Dermis microvascular lymphatic vessel endothelial cell (primary cell): ENCODE measurements around the gene APOC4. TPM values are rescaled to one million over a fixed set of nuclear protein-coding genes. Genes with fewer than 3 reads are reported as not detected.

Experiments
- DNase-seq, 2 donors: peaks; one replicate each; pipeline versions ENCODE4 v3.0.0 to v3.0.0-alpha.2; 2010; ENCODE audit warnings: low read depth in 2 of 2
- total RNA-seq: library from RNA; depleted of rRNA; stranded (reverse); fragments of >200 nt; gene quantifications from 2 replicates; pipeline ENCODE4 v1.2.1, GENCODE V29; 2014

APOC4 gene
- total RNA-seq, 1 donor from 2014 or later, result not detected

DNA sequence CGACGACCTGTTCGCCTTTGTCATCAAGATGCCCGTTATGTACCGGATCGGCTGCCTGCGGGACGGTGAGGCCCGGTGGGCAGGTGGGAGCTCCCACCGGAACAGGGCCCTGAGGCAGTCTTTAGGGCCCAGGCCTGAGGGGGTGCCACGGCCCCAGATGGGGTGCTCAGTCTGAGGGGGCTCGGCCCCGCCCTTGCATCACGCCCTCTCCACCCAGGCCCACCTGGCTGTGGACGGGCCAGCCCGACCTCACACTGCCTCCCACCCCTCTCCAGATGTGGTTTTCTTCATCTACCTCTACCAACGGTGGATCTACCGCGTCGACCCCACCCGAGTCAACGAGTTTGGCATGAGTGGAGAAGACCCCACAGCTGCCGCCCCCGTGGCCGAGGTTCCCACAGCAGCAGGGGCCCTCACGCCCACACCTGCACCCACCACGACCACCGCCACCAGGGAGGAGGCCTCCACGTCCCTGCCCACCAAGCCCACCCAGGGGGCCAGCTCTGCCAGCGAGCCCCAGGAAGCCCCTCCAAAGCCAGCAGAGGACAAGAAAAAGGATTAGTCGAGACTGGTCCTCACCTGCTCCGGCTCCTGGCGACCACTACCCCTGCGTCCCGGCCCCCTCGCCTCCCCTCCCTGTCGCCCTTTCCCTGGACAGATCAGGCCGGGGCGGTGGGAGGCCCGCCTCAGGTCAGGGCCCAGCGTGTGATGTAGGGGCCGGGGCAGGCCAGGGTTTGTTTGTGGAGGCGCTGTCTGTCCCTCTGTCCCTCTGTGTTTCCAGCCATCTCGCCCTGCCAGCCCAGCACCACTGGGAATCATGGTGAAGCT lies 50.5 kb downstream of the APOC4 start:
- no peak for DNase-seq

DNA sequence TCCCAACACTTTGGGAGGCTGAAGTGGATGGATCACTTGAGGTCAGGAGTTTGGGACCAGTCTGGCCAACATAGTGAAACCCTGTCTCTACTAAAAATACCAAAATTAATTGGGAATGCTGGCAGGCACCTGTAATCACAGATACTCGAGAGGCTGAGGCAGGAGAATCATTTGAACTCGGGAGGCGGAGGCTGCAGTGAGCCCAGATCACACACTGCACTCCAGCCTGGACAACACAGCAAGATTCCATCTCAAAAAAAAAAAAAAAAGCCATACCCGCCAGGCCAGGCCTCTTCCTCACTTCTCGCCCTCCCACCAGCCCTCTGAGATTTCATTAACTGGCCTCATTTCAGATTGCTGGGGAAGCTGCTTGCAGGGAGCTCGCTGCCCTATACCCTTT lies 51.5 kb downstream of the APOC4 start:
- no peak for DNase-seq

GRCh38 chr19:44993926-44994537 lies 52.0 kb downstream of the APOC4 start:
- DNase-seq, result no peak

Other genes with a start within 250 kb of the APOC4 start
- not detected in 2 replicates for gene CEACAM16, start 243.1 kb upstream of the APOC4 start, total RNA-seq
- 1.4 and 3.8 TPM in 2 replicates for gene BCL3, start 193.5 kb upstream of the APOC4 start, total RNA-seq
- 0.13 TPM in 1 of 2 replicates, not detected in the other for gene CBLC, start 164.3 kb upstream of the APOC4 start, total RNA-seq
- gene BCAM, start 133.1 kb upstream of the APOC4 start, total RNA-seq, result 14.9 and 40.6 TPM in 2 replicates
- gene NECTIN2, start 95.9 kb upstream of the APOC4 start, total RNA-seq, result 75.6 and 127 TPM in 2 replicates
- 41.0 and 48.9 TPM in 2 replicates for gene TOMM40, start 51.0 kb upstream of the APOC4 start, total RNA-seq
- gene APOE, start 36.4 kb upstream of the APOC4 start, total RNA-seq, result 0.64 and 3.5 TPM in 2 replicates
- gene APOC1, start 27.6 kb upstream of the APOC4 start, total RNA-seq, result 0.63 and 1.8 TPM in 2 replicates
- gene APOC2, start 3.8 kb downstream of the APOC4 start, total RNA-seq, result not detected in 2 replicates
- gene CLPTM1, start 13.1 kb downstream of the APOC4 start, total RNA-seq, result 23.2 and 52.6 TPM in 2 replicates
- gene RELB, start 59.2 kb downstream of the APOC4 start, total RNA-seq, result 8.2 and 16.2 TPM in 2 replicates
- gene CLASRP, start 96.8 kb downstream of the APOC4 start, total RNA-seq, result 4.2 and 6.6 TPM in 2 replicates
- 0.13 and 0.25 TPM in 2 replicates for gene ZNF296, start 134.2 kb downstream of the APOC4 start, total RNA-seq
- 17.7 and 22.0 TPM in 2 replicates for gene GEMIN7, start 137.0 kb downstream of the APOC4 start, total RNA-seq
- gene PPP1R37, start 150.9 kb downstream of the APOC4 start, total RNA-seq, result 18.2 and 26.4 TPM in 2 replicates
- 0.13 TPM in 2 replicates for gene NKPD1, start 218.7 kb downstream of the APOC4 start, total RNA-seq
- 19.0 and 34.4 TPM in 2 replicates for gene TRAPPC6A, start 236.0 kb downstream of the APOC4 start, total RNA-seq
- gene BLOC1S3, start 236.5 kb downstream of the APOC4 start, total RNA-seq, result 2.6 and 4.0 TPM in 2 replicates